Stomach (tissue), 9 donors: ENCODE data around the gene ITIH1. TPM values are rescaled to one million over a fixed set of nuclear protein-coding genes. Genes with fewer than 3 reads are reported as not detected.

Experiments used
- DNase-seq, 2 donors: peaks; one replicate each; pipeline versions ENCODE4 v3.0.0 to v3.0.0-alpha.2; 2013 to 2019
- H3K27ac ChIP-seq, 5 donors: fragments of 200-600 bp in 4 of 5; sonication (generic) in 4 of 5; one replicate each; pipeline ENCODE4 v1.5.1; 2013 to 2019; ENCODE audit warnings: mild to moderate bottlenecking in 1 of 5, moderate library complexity in 1 of 5
- H3K27me3 ChIP-seq, 3 donors: fragments of 200-600 bp; sonication (generic); one replicate each; pipeline ENCODE4 v1.5.1; 2017 to 2019; ENCODE audit warnings: mixed run types in 1 of 3
- H3K36me3 ChIP-seq, 4 donors: fragments of 200-600 bp; sonication (generic); 1 replicate in 3 of 4; 2 replicates in 1 of 4; pipeline ENCODE4 v1.5.1; 2016 to 2019
- H3K4me1 ChIP-seq, 4 donors: fragments of 200-600 bp; sonication (generic); one replicate each; pipeline ENCODE4 v1.5.1; 2016 to 2019
- H3K4me3 ChIP-seq, 4 donors: fragments of 200-600 bp; sonication (generic) in 3 of 4; one replicate each; pipeline ENCODE4 v1.5.1; 2016 to 2019; ENCODE audit warnings: mild to moderate bottlenecking in 1 of 4
- H3K9me3 ChIP-seq, 4 donors: fragments of 200-600 bp; sonication (generic); one replicate each; pipeline ENCODE4 v1.5.1; 2016 to 2019
- EP300 ChIP-seq: sonication (generic); formaldehyde crosslinking; IDR thresholded peaks from one replicate; pipeline ENCODE4 v1.6.1; 2017; ENCODE audit warnings: antibody characterized with exemption
- POLR2A ChIP-seq, 4 donors: fragments of 450-650 bp; IDR thresholded peaks; one replicate each; pipeline ENCODE4 v1.6.1; 2016; ENCODE audit warnings: antibody characterized with exemption in 4 of 4, control low read depth in 2 of 4, mild to moderate bottlenecking in 1 of 4, moderate library complexity in 1 of 4
- POLR2AphosphoS5 ChIP-seq, 3 donors: sonication (generic); formaldehyde crosslinking; IDR thresholded peaks; one replicate each; pipeline ENCODE4 v1.6.1; 2016; ENCODE audit warnings: antibody characterized with exemption in 3 of 3
- WGBS, 5 donors: extraction: QIAGEN DNeasy Blood & Tissue Kit in 3 of 5; methylation state at CpG; one replicate each; pipeline versions ENCODE4 v1.1.5 to v1.1.7; 2013 to 2018; 5-methylcytosine and 5-hydroxymethylcytosine counted together
- intact Hi-C: fragments of 100-400 bp; cut with DNase I; formaldehyde crosslinking; loops from one replicate; pipeline ENCODE4 v1.15.1; 2023; ENCODE audit warnings: low total_unique reads
- polyA plus RNA-seq, 3 donors: library from polyadenylated mRNA; stranded (reverse); fragments of 200-250 nt; gene quantifications; one replicate each; pipeline ENCODE4 v1.2.3, GENCODE V29; 2013
- total RNA-seq, 5 donors: library from RNA; depleted of rRNA; stranded (reverse); fragments of >200 nt; gene quantifications; one replicate each; pipeline versions ENCODE4 v1.1.0 to v1.2.3, GENCODE V29; 2014 to 2016
- TF ChIP-seq, protein P1 (sequence below), 7 experiments: fragments of 450-650 bp in 4 of 7; fragments of 200-600 bp in 3 of 7; sonication (generic) in 3 of 7; IDR thresholded peaks; one replicate each; pipeline ENCODE4 v1.5.1; 2016 to 2019; ENCODE audit warnings: antibody characterized with exemption in 7 of 7, control low read depth in 2 of 7, mild to moderate bottlenecking in 1 of 7
- donor health status: healthy with polysubstance abuse.
- donor health status: Bipolar disorder and iron deficiency.
- donor health status: healthy.

ITIH1 gene
- total and polyA plus RNA-seq, 8 donors: 1.9 TPM; not detected in 7

DNA sequence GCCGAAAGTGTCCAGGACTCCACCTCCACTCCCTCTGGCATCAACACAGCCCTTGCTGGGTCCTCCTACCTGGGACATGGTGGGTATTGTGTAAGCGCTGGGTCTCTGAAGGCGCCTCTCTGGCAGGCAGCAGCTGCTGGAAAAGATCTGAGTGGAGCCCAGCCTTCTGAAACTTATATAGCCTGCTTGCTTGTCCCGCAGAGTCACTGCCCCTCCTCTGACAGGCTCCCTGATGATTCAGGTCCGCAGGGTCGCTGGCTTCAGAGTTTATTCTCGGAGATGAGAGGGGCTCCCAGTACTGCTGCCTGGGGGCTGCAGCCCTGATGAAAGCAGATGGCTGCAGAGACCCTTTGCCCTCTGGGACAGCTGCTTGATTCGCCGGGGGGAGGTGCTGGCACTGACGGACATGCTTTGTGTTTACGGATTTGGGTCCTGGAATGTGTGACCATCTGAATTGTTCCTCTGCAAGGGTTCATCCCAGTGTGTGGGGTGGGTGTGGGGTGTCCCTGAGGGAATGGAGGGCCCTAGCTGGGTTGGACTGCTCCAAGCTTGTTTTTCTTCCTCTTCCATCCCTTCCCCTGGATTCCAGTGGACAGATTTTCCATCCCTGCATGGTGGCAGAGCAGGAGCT is 57.6 kb downstream of the ITIH1 start, which contains the start of gene MUSTN1:
Gene MUSTN1, minus strand, starts transcription at position 149 of the 631 bp plus-strand sequence. Its CDS starts 71 bp downstream, at position 78.
- Histone ChIP-seq H3K4me1 (peaks cover 14 to 38% (median 29%) of the 10 kb centered on the region in 4 donors), H3K27me3 (no peaks in the 10 kb centered on the region), H3K27ac (peak within 1 kb of the TSS in 3 of 5 donors; percentile 4 to 64 (median 42)), H3K9me3 (no peaks in the 10 kb centered on the region), H3K36me3 (peaks cover 10 to 56% (median 43%) of the 10 kb centered on the region in 4 donors), H3K4me3 (peak within 1 kb of the TSS in 2 of 4 donors; percentile 1 to 13)
- 47 to 75% (median 65%) methylated on average over 3 to 11 of the region's 11 CpGs for WGBS, 5 donors
- DNase-seq: peak in 1 of 2 donors; percentile 46
- intact Hi-C loops: no loop called here
- TF ChIP-seq POLR2AphosphoS5 (IDR thresholded peaks at IDR 0.05): no peak
- TF ChIP-seq, protein P1, sequence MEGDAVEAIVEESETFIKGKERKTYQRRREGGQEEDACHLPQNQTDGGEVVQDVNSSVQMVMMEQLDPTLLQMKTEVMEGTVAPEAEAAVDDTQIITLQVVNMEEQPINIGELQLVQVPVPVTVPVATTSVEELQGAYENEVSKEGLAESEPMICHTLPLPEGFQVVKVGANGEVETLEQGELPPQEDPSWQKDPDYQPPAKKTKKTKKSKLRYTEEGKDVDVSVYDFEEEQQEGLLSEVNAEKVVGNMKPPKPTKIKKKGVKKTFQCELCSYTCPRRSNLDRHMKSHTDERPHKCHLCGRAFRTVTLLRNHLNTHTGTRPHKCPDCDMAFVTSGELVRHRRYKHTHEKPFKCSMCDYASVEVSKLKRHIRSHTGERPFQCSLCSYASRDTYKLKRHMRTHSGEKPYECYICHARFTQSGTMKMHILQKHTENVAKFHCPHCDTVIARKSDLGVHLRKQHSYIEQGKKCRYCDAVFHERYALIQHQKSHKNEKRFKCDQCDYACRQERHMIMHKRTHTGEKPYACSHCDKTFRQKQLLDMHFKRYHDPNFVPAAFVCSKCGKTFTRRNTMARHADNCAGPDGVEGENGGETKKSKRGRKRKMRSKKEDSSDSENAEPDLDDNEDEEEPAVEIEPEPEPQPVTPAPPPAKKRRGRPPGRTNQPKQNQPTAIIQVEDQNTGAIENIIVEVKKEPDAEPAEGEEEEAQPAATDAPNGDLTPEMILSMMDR (IDR thresholded peaks at IDR 0.05): no peak
- TF ChIP-seq POLR2A (IDR thresholded peaks at IDR 0.05): no peak
- no peak for TF ChIP-seq EP300

GRCh38 chr3:52835766-52836470 is 58.5 kb downstream of the ITIH1 start:
- WGBS, 5 donors: 83 to 91% (median 86%) methylated on average over 3 to 8 of the region's 8 CpGs
- H3K27me3 ChIP-seq: no peaks in the 10 kb centered on the region
- TF ChIP-seq POLR2A (IDR thresholded peaks at IDR 0.05) (no peak), POLR2AphosphoS5 (IDR thresholded peaks at IDR 0.05) (no peak), EP300 (no peak)
- TF ChIP-seq, protein P1 (IDR thresholded peaks at IDR 0.05): no peak
- peaks cover 14 to 65% (median 51%) of the 10 kb centered on the region in 4 donors for H3K36me3 ChIP-seq
- H3K9me3 ChIP-seq: no peaks in the 10 kb centered on the region
- H3K4me3 ChIP-seq: peak overlapping the region in 1 of 4 donors; percentile 13
- peaks cover 11 to 35% (median 23%) of the 10 kb centered on the region in 4 donors for H3K4me1 ChIP-seq
- H3K27ac ChIP-seq: peak overlapping the region in 2 of 5 donors; percentile 42 to 64
- DNase-seq: no peak
- intact Hi-C loops: no loop called here

DNA sequence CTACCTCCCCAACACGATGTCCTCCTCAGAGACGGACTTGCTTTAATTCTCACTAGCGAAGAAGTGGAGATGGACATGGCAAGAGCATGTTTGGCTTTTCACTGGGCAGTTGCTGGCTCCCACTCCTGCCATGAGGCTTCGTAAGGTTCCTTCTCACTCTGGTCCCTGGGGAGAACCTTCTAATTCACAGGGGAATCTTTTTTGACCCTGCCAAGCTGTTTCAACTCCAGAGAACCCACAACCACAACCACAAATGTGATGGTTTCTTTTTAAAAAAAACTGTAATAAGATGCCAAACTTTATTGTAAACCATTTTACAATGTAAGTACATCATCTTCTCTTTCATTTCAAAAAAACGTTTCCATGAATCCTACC is 59.1 kb downstream of the ITIH1 start:
- Histone ChIP-seq H3K36me3 (peaks cover 14 to 70% (median 57%) of the 10 kb centered on the region in 4 donors), H3K4me1 (peaks cover 6 to 31% (median 18%) of the 10 kb centered on the region in 4 donors), H3K9me3 (no peaks in the 10 kb centered on the region), H3K27ac (peak overlapping the region in 1 of 5 donors; percentile 14), H3K27me3 (no peaks in the 10 kb centered on the region), H3K4me3 (no peak overlapping the region)
- TF ChIP-seq POLR2A (IDR thresholded peaks at IDR 0.05): no peak
- TF ChIP-seq EP300: no peak
- TF ChIP-seq, protein P1 (IDR thresholded peaks at IDR 0.05): no peak
- no peak for TF ChIP-seq POLR2AphosphoS5 (IDR thresholded peaks at IDR 0.05)
- intact Hi-C loops: no loop called here
- WGBS, 5 donors: 86 to 97% (median 92%) methylated on average over 5 of the region's 5 CpGs
- no peak for DNase-seq

DNA sequence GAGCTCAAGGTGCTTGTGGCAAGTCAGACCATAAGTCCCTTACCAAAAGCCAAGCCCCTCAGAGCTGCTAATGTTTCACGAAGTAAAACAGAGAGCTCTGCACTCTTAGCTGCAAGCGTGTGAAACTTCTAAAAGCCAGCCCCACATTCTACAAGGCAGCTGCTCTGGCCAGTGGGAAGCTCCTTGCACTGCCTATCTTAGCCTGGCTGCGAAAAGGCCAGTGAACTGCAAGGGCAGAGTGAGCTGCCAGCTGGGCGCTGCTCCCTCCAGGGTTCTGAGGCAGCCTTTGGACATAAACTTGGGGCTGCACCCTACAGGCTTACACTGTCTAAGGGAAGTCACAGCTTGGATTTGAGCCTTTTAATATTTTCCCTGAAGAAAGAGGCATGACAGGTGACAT is 59.6 kb downstream of the ITIH1 start:
- TF ChIP-seq POLR2A (IDR thresholded peaks at IDR 0.05) (no peak), EP300 (no peak), POLR2AphosphoS5 (IDR thresholded peaks at IDR 0.05) (no peak)
- TF ChIP-seq, protein P1 (IDR thresholded peaks at IDR 0.05): no peak
- H3K4me3 ChIP-seq: no peak overlapping the region
- peaks cover 14 to 76% (median 62%) of the 10 kb centered on the region in 4 donors for H3K36me3 ChIP-seq
- DNase-seq: no peak
- no peaks in the 10 kb centered on the region for H3K27me3 ChIP-seq
- 89 to 95% (median 94%) methylated on average over 4 of the region's 4 CpGs for WGBS, 5 donors
- H3K9me3 ChIP-seq: no peaks in the 10 kb centered on the region
- peaks cover under 1 to 28% (median 13%) of the 10 kb centered on the region in 4 donors for H3K4me1 ChIP-seq
- intact Hi-C loops: no loop called here
- H3K27ac ChIP-seq: no peak overlapping the region
